ENCODE data around the gene POU4F1.

The POU4F1 gene

GRCh38 chr13:78589206-78589605 is 14.1 kb downstream of the POU4F1 start:
- DNase-seq: no peak

- no peak for DNase-seq
Measured at GRCh38 chr13:78587395-78587794, 16.0 kb downstream of the POU4F1 start.

GRCh38 chr13:78586706-78587105 is 16.6 kb downstream of the POU4F1 start:
- no peak for DNase-seq

- no peak for DNase-seq
Measured at GRCh38 chr13:78576261-78576660, 27.1 kb downstream of the POU4F1 start.

- DNase-seq: no peak
Measured at GRCh38 chr13:78572459-78572858, 30.9 kb downstream of the POU4F1 start.

- no peak for DNase-seq
Measured at GRCh38 chr13:78569029-78569428, 34.3 kb downstream of the POU4F1 start.

GRCh38 chr13:78566631-78567030 is 36.7 kb downstream of the POU4F1 start:
- no peak for DNase-seq

- DNase-seq: no peak
Measured at GRCh38 chr13:78562237-78562889, 41.0 kb downstream of the POU4F1 start.

Measured in NCI-H510A (cell line).